Islet precursor cell (in vitro differentiated cells): ENCODE measurements around the gene DCAF12.
"Not testable (repeated sequence)": the region's sequence is repeated elsewhere in the genome, so short reads cannot be mapped to it uniquely, and the experiment has no call there.

Source experiments
- DNase-seq: peaks from one replicate; pipeline ENCODE4 v3.0.0-alpha.2; 2018

The DCAF12 gene

DNA sequence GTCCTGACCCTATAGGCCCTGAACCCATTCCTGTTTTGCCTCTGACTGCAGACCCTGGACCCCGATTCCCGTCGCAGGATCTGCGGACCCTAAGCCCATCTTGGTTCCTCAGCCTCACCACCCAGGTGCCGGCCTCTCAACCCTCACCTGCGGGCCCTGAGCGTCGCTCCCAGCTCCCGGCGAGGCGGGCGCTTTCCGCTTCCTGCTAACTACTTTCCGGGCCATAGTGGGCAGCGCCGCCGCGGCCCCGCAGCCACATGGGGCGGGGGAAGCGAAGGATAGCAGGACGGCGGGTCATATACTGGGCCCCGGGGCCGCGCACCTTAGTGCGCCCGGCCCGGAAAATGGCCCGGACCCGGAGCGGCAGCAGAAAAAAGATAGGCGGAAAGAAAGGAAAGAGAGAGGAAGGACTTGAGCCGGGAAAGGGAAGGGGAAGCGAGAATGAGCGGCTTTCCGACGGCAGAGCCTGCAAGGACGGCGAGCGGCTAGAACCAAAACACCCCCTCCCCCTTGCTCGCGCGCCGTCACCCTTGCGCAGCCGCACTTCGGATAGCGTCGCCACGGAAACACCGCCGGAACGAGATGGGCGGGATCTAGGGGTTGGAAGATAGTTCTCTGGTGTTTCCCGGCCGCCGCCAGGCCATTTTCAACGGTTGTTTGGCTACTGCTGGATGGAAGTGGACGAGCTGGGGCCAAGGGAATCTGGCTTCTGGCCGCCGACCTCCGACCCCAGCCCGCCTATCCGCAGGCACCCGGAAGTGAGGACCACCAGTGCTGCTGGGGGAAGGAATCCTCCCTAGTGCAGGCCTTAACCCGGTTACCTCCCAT, at the start of gene DCAF12:
Gene DCAF12 (minus strand): TSS at position 492 of the 828 bp plus-strand sequence. CDS start 267 bp downstream, at position 225.
- DNase-seq, result peak; percentile 96

GRCh38 chr9:34176089-34176488, 49.6 kb upstream of the DCAF12 start:
- no peak for DNase-seq

- no peak for DNase-seq
Observed at GRCh38 chr9:34171753-34172535, 45.4 kb upstream of the DCAF12 start.

GRCh38 chr9:34170237-34170991, 43.9 kb upstream of the DCAF12 start:
- DNase-seq, result no peak

GRCh38 chr9:34169125-34169524, 42.6 kb upstream of the DCAF12 start:
- DNase-seq, result no peak

GRCh38 chr9:34163434-34163833, 36.9 kb upstream of the DCAF12 start:
- DNase-seq, result no peak

DNA sequence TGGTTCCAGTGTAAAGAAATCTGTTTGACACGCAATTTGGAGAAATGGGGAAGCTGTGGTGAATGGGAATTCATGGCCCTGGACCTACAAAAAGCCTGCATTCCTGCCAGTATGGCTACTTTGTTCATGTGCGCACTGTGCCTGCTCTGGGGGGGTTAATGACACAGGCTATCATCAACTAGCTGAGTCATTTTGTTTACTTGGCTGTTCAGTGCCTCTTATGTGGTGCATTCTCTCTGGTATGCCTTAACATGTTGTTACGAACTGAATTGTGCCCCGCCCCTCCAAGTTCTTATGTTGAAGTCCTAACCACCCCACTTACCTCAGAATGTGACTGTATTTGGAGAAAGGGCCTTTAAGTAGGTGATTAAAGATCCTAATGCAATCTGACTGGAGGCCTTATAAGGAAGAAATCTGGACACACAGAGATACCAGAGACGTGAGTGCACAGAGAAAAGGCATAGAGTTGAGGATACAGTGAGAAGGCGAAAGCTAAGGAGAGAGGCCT, 31.9 kb upstream of the DCAF12 start:
- DNase-seq, result peak; percentile 96

DNA sequence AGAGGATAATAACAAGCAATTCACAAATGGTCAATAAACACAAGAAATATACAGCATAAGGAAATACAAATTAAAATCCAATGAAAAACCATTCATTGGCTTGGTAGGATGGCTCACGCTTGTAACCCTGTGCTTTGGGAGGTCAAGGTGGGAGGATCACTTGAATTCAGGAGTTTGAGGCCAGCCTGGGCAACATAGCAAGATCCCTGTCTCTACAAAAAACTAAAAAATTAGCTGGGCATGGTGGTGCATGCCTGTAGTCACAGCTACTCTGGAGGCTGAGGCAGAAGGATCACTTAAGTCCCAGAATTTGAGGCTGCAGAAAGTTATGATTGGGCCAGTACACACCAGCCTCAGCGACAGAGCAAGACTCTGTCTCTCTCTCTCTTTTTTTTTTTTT, 31.4 kb upstream of the DCAF12 start:
- DNase-seq, result no peak

DNA sequence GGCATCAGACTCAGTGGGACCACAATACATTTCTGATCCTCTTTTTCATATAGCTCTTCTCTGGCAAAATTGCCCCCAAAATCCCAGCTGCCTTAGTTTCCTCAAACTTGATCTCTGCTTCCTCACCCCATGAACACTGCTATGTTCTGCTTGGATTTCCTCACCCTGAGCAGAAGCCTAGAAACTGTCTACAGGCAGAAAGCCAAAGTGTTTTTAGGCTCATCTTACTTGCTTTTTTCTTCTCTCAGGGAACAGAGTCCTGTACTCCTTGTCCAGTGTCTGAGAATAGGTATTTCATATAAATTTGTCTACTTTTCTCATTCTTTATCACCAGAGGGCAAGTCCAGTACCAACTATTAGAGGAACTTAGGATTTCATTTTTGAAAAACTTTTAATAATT, 30.8 kb upstream of the DCAF12 start:
- no peak for DNase-seq

DNA sequence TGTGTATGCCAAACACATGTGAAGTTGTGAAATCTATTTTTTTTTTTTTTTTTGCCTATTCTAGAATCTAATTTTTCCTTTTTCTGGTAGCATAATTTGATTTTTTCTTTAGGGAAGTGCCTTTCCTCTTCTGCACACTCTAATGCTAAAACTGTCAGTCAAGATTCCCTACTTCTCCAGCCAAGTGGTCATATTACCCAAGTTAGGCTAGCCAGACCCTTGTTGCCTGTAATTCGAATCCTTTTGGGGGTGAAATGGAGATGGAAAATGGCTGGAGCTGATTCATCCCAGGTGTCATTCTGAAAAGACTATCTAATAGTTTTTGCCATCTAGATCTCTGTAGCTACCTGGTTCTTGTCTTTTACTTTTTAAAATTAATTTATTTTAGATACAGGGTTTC, 27.6 kb upstream of the DCAF12 start:
- DNase-seq, result no peak

DNA sequence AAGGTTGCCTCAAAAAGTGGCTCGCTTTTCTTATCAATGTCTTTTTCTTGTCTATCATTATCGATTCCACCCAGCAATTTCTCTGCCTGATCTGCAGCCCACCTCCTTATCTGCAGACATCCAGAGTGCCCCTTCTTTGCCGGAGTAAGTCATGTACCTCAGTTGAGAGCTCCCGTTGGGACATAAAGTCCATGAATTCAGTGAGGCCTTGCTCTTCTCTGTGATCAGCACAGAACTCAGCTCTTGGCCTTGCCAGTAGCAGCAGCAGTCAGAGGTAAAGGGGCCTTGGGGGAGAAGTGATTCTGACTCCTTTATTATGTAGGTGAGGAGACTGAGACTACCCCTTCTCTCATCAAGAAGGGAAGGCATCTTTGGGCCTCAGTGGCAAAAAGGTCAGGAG, 24.9 kb upstream of the DCAF12 start:
- DNase-seq, result no peak

- DNase-seq, result no peak
Observed at GRCh38 chr9:34145165-34145564, 18.7 kb upstream of the DCAF12 start.

DNA sequence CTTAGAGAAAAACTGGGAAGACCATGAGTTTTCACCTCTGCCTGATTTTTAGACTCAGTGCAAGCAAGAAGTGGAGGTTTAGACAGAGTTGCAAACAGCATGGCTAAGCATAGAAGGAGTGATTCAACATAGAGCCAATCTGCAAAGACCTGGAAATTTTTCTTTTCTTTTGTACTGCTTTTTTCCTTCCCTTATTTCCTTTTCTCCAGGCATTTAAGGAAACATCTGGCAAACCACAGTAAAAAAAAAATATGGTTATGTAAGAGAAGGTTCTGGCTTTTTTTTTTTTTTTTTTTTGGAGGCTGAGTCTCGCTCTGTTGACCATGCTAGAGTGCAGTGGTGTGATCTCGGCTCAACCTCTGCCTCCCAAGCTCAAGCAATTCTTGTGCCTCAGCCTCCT, 16.6 kb upstream of the DCAF12 start:
- DNase-seq, result no peak

- DNase-seq, result no peak
Observed at GRCh38 chr9:34140853-34141252, 14.4 kb upstream of the DCAF12 start.

DNA sequence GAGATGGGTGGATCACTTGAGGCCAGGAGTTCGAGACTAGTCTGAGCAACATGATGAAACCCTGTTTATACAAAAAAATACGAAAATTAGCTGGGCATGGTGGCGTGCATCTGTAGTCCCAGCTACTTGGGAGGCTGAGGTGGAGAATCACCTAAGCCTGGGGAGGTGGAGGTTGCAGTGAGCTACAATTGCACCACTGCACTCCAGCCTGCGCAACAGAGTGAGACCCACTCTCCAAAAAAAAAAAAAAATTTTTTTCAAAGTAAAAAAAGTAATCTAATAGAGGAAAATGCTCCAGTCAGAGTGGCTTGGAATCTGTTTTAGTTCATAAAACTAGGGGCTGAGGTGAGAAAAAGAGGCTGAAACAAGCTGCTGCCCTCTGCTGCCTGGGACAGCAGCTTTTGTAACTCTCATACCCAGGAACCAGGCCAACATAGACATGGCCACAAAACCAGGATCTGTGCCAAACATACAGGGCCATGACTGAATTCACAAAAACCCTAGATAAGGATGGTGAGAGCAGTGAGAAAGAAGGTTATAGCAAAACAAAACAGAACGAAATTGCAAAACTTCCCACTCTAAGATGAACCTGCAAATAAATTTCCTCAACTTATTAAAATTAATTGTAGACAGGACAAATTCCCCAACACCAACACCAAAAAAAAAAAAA, 13.1 kb upstream of the DCAF12 start:
- no peak for DNase-seq

DNA sequence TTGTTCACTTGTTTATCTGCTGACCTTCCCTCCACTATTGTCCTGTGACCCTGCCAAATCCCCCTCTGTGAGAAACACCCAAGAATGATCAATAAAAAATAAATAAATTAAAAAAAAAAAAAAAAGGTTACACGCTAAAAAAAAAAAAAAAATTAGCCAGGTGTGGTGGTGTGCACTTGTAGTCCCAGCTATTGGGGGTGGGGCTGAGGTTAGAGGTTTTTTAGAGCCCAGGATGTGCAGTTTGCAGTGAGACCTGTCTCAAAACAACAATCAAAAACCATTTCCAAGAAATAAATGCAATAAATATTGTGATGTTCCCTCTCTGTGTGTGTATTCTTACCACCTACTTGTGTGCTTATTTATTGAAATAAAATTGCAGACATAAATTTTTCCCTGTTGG, 12.1 kb upstream of the DCAF12 start:
- DNase-seq, result not testable (repeated sequence)

- DNase-seq, result no peak
Observed at GRCh38 chr9:34134521-34134920, 8.0 kb upstream of the DCAF12 start.

DNA sequence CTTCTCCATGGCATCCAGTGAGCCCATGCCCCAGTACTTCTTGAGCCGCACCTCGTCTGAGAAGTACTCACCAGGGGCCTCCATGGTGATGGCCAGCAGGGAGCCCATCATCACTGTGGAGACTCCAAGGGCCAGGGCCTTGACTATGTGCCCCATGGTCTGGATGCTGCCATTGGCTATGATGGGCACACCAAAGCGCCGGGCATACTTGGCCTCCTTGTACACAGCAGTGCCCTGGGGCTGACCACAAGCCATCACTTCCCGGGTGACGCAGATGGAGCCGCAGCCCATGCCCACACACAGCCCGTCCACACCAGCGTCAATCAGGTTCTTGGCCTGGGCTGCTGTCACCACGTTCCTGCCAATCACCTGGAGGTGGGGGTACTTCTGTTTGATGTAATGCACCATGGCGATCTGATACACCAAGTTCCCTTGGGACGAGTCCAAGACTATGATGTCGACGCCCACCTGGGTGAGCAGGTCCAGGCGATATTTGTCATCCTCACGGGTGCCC, 7.0 kb upstream of the DCAF12 start:
- DNase-seq, result no peak

GRCh38 chr9:34131571-34131970, 5.1 kb upstream of the DCAF12 start:
- DNase-seq, result no peak

DNA sequence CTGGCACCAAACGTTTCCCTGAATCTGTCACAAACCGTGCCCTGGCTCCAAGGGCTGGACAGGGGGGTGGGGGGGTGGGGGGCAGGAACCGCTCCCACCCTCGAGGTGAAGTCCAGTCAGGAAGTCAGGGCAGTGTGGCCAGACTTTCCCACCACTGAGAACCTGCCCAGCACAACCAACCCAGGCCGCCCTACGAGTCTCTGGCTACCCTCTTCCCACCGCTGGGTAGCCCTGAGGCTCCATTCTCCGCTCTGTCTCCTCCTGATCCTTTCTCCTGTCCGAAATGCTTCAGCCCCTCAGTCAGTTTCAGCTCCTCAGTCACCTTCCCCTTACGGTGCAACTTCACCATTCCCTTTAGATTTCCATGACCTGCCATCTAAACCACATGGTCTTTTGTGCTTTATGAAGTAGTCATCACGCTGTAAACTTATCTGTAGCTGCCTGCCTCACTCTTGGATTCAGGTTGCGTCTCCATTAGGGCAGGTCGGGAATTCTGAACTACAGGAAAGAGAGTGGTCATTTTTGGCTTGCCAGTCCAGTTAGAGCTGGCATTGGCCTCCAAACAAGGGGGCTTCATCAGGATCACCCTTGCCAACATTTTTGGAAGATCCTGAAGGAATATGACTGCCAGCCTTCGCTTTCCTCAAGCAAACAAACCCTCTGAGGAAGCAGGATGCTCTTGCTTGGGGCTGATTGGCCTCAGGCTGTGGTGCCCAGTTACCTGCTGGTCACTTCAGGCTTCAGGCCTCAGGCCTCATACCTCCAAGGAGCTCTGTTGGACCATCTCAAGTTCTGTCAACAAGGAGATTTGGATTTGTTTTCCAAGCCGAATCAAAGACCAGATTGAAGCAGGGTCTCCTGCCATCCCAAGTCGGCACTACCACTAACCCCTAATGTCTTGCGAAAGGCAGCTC, 794 bp upstream of the DCAF12 start:
- no peak for DNase-seq

GRCh38 chr9:34125681-34126206, 754 bp downstream of the DCAF12 start:
- peak; percentile 65 for DNase-seq
